H1 (cell line): ENCODE data around the gene ENTPD8. TPM values are rescaled to one million over a fixed set of nuclear protein-coding genes. Genes with fewer than 3 reads are reported as not detected.
A peak's percentile ranks its signal among the peaks of the same experiment; 100 is the strongest.

Experiments
- BRCA1 ChIP-seq: IDR thresholded peaks from 2 replicates; pipeline ENCODE4 v1.6.1; 2012; ENCODE audit warnings: low read depth, low read length, improper control_type of control experiment
- CBX8 ChIP-seq: fragments of 300-800, 300-1000 bp; sonication (generic); IDR thresholded peaks from 2 replicates; pipeline ENCODE4 v1.7.1; 2016; ENCODE audit warnings: low read depth, low read length, borderline replicate concordance
- CHD1 ChIP-seq: IDR thresholded peaks from 2 replicates; pipeline ENCODE4 v1.6.1; 2012; ENCODE audit warnings: low read depth, low read length, improper control_type of control experiment
- CHD2 ChIP-seq: IDR thresholded peaks from 2 replicates; pipeline ENCODE4 v1.6.1; 2012; ENCODE audit warnings: low read length, improper control_type of control experiment
- CTCF ChIP-seq, 3 experiments: IDR thresholded peaks; 1 replicate in 2 of 3; 2 replicates in 1 of 3; pipeline versions ENCODE4 v1.5.1 to v1.6.1; 2011; ENCODE audit warnings: low read length in 3 of 3, mild to moderate bottlenecking in 3 of 3, inconsistent platforms in 2 of 3, low read depth in 1 of 3, moderate library complexity in 1 of 3; ENCODE audit not compliant: insufficient read depth in 1 of 3; ENCODE audit errors: control extremely low read depth in 1 of 3
- E2F6 ChIP-seq: IDR thresholded peaks from 2 replicates; pipeline ENCODE4 v1.6.1; 2012; ENCODE audit warnings: inconsistent platforms
- HDAC2 ChIP-seq, 2 experiments: fragments of 300-600 bp in 1 of 2; sonication (generic) in 1 of 2; IDR thresholded peaks; 2 replicates each; pipeline ENCODE4 v1.6.1; 2011 to 2012; ENCODE audit warnings: low read depth in 2 of 2, low read length in 2 of 2, mild to moderate bottlenecking in 2 of 2, moderate library complexity in 2 of 2, borderline replicate concordance in 1 of 2, inconsistent platforms in 1 of 2
- JUND ChIP-seq: IDR thresholded peaks from 2 replicates; pipeline ENCODE4 v1.6.1; 2011; ENCODE audit warnings: mild to moderate bottlenecking, improper control_type of control experiment, low read length
- KDM4A ChIP-seq: IDR thresholded peaks from one replicate; pipeline ENCODE4 v1.7.1; 2012; ENCODE audit warnings: low read depth, mild to moderate bottlenecking, moderate library complexity, low read length, inconsistent platforms; ENCODE audit not compliant: severe bottlenecking
- KDM5A ChIP-seq: fragments of 200-600 bp; IDR thresholded peaks from 2 replicates; pipeline ENCODE4 v1.7.1; 2012; ENCODE audit warnings: mild to moderate bottlenecking, low read length, inconsistent platforms, mixed read lengths
- MAX ChIP-seq: IDR thresholded peaks from 2 replicates; pipeline ENCODE4 v1.6.1; 2012; ENCODE audit warnings: inconsistent platforms
- NRF1 ChIP-seq: IDR thresholded peaks from 2 replicates; pipeline ENCODE4 v1.6.1; 2011; ENCODE audit warnings: mild to moderate bottlenecking, low read depth, low read length, improper control_type of control experiment
- POLR2A ChIP-seq, 2 experiments: IDR thresholded peaks; 1 replicate in 1 of 2; 2 replicates in 1 of 2; pipeline ENCODE4 v1.6.1; 2011; ENCODE audit warnings: low read depth in 2 of 2, low read length in 2 of 2, mild to moderate bottlenecking in 2 of 2; ENCODE audit errors: control extremely low read depth in 1 of 2
- SIN3A ChIP-seq, 2 experiments: IDR thresholded peaks in 1 of 2; conservative IDR thresholded peaks in 1 of 2; 2 replicates each; pipeline ENCODE4 v1.6.1; 2011 to 2012; ENCODE audit warnings: low read length in 2 of 2, improper control_type of control experiment in 1 of 2, low read depth in 1 of 2, mild to moderate bottlenecking in 1 of 2
- SP2 ChIP-seq: IDR thresholded peaks from 2 replicates; pipeline ENCODE4 v1.6.1; 2012; ENCODE audit warnings: mild to moderate bottlenecking, low read length, inconsistent platforms
- SP4 ChIP-seq: IDR thresholded peaks from 2 replicates; pipeline ENCODE4 v1.6.1; 2012; ENCODE audit warnings: low read length, inconsistent platforms
- SRF ChIP-seq: IDR thresholded peaks from 2 replicates; pipeline ENCODE4 v1.6.1; 2011; ENCODE audit warnings: mild to moderate bottlenecking, low read depth, low read length, moderate library complexity
- SUZ12 ChIP-seq: fragments of 200-600 bp; sonication (generic); IDR thresholded peaks from 2 replicates; pipeline ENCODE4 v1.6.1; 2012; ENCODE audit warnings: mild to moderate bottlenecking, inconsistent platforms, low read length, moderate library complexity, mixed read lengths
- TAF7 ChIP-seq: optimal IDR thresholded peaks from 2 replicates; pipeline ENCODE3; 2011; ENCODE audit warnings: low read depth, mild to moderate bottlenecking, inconsistent platforms, low read length, moderate library complexity, borderline replicate concordance
- TBP ChIP-seq: IDR thresholded peaks from 2 replicates; pipeline ENCODE4 v1.6.1; 2011; ENCODE audit warnings: low read depth, low read length, improper control_type of control experiment
- USF2 ChIP-seq: IDR thresholded peaks from 2 replicates; pipeline ENCODE4 v1.6.1; 2011; ENCODE audit warnings: low read length, improper control_type of control experiment
- polyA plus RNA-seq, 7 experiments: library from polyadenylated mRNA; depleted of rRNA in 3 of 7; stranded (reverse) in 5 of 7; unstranded in 2 of 7; fragments of >200 nt in 5 of 7; fragments of 200-250 nt in 2 of 7; gene quantifications; 1 replicate in 5 of 7; 2 replicates in 1 of 7; 4 replicates in 1 of 7; pipeline versions ENCODE4 v1.2.1 to v1.2.3, GENCODE V29; 2011 to 2013; ENCODE audit warnings: missing spikeins in 2 of 7, mixed read lengths in 2 of 7
- total RNA-seq: library from RNA; stranded (reverse); fragmentation: NEBNext Ultra II Directional; extraction: Animal tissue kit (Norgen Biotek cat#: 25700); gene quantifications from 2 replicates; pipeline ENCODE4 v1.2.1, GENCODE V29; 2021

Gene ENTPD8
- total and polyA plus RNA-seq, 2 of the 8 experiments (the other 6 are each of a cell fraction or from before 2014, with no cell fraction given) = 0.48 to 0.51 TPM

- no peak for TF ChIP-seq E2F6
- TF ChIP-seq SP4 = no peak
- no peak for TF ChIP-seq JUND
- no peak for TF ChIP-seq CHD1
- TF ChIP-seq CHD2 = no peak
- no peak for TF ChIP-seq TBP
- peak; percentile 16; the same call in 1 of the 2 replicates for TF ChIP-seq MAX
- TF ChIP-seq USF2 = peak; percentile 57; the same call in 1 of the 2 replicates
- TF ChIP-seq SUZ12 = no peak
- TF ChIP-seq SRF = no peak
- peak; percentile 87 for TF ChIP-seq KDM4A
- TF ChIP-seq SIN3A (conservative IDR thresholded peaks at IDR 0.05 in 1 of 2, IDR thresholded peaks at IDR 0.05 in 1 of 2; ENCODE audit: low read depth in 1 of 2, low read length in 2 of 2) = peak; percentile 92 to 93; a peak in 3 of 4 replicates
- no peak for TF ChIP-seq NRF1
- no peak for TF ChIP-seq KDM5A
- no peak for TF ChIP-seq CBX8
- no peak for TF ChIP-seq TAF7
- no peak for TF ChIP-seq BRCA1
- peak; percentile 44 to 95; a peak in 1 of 4 replicates for TF ChIP-seq HDAC2 (IDR thresholded peaks at IDR 0.05; ENCODE audit: borderline replicate concordance in 1 of 2, low read depth in 2 of 2, low read length in 2 of 2)
- no peak for TF ChIP-seq CTCF (IDR thresholded peaks at IDR 0.05; ENCODE audit: control extremely low read depth in 1 of 3, insufficient read depth in 1 of 3, low read depth in 1 of 3, low read length in 3 of 3)
- no peak for TF ChIP-seq POLR2A (IDR thresholded peaks at IDR 0.05; ENCODE audit: control extremely low read depth in 1 of 2, low read depth in 2 of 2, low read length in 2 of 2)
- TF ChIP-seq SP2 = no peak
These were observed at the start of gene ENTPD8 (continued) for GRCh38 chr9:137441289-137441934.
